Endothelial cell of umbilical vein (primary cell): ENCODE data around the gene APOL2. TPM values are rescaled to one million over a fixed set of nuclear protein-coding genes. Genes with fewer than 3 reads are reported as not detected.

Experiments
- BruUV-seq: library from RNA; stranded (reverse); fragments of 400-500 nt; replicated peaks from 2 replicates; lab custom pipeline; 2021; lab: Mats Ljungman, UMichigan
- CTCF ChIA-PET: fragments of 300-600, 350-600 bp; sonication (Branson Sonifier 250); formaldehyde crosslinking; loops from one replicate; lab custom pipeline; 2021; ENCODE audit warnings: antibody characterized with exemption, inconsistent platforms; lab: Charles Lee
- POLR2A ChIA-PET: fragments of 300-600, 350-600 bp; sonication (Branson Sonifier 250); formaldehyde crosslinking; loops from one replicate; lab custom pipeline; 2021; ENCODE audit warnings: antibody characterized with exemption, inconsistent platforms; lab: Charles Lee
- DNase-seq: peaks from one replicate; pipeline ENCODE4 v3.0.0-alpha.2; 2011; ENCODE audit warnings: low read depth, low spot score
- FAIRE-seq: peaks from 2 replicates; lab custom pipeline; 2011; peaks lifted over from hg19 to GRCh38; lab: Jason Lieb, UNC
- H2AFZ ChIP-seq: 2 replicates; pipeline ENCODE4 v1.6.0; 2012; ENCODE audit warnings: low read depth, low read length, control low read depth, inconsistent platforms
- H3K27ac ChIP-seq: 2 replicates; pipeline ENCODE4 v1.5.1; 2011; ENCODE audit warnings: low read depth, mild to moderate bottlenecking, control low read depth, low read length, moderate library complexity; ENCODE audit not compliant: insufficient read depth
- H3K27me3 ChIP-seq, 2 experiments: 2 replicates each; pipeline versions ENCODE4 v1.6.0 to v1.6.1; 2011; ENCODE audit warnings: low read length in 2 of 2, mixed read lengths in 1 of 2; ENCODE audit not compliant: control insufficient read depth in 2 of 2, insufficient read depth in 2 of 2
- H3K36me3 ChIP-seq, 2 experiments: 2 replicates in 1 of 2; 3 replicates in 1 of 2; pipeline ENCODE4 v1.5.1; 2011; ENCODE audit warnings: low read length in 2 of 2, mild to moderate bottlenecking in 1 of 2, moderate library complexity in 1 of 2; ENCODE audit not compliant: control insufficient read depth in 2 of 2, insufficient read depth in 2 of 2; ENCODE audit errors: extremely low read depth in 1 of 2
- H3K4me1 ChIP-seq: 3 replicates; pipeline ENCODE4 v1.5.1; 2011; ENCODE audit warnings: mild to moderate bottlenecking, low read length; ENCODE audit not compliant: control insufficient read depth, insufficient read depth; ENCODE audit errors: extremely low read depth
- H3K4me2 ChIP-seq: 2 replicates; pipeline ENCODE4 v1.6.1; 2011; ENCODE audit warnings: low read length, control low read depth, mixed read lengths; ENCODE audit not compliant: insufficient read depth
- H3K4me3 ChIP-seq, 3 experiments: fragments of 200-600 bp in 1 of 3; sonication (generic), shearing (Covaris generic) in 1 of 3; replicated peaks in 1 of 3; 2 replicates each; pipeline ENCODE4 v1.5.1; 2011 to 2016; ENCODE audit warnings: control low read depth in 3 of 3, low read length in 3 of 3, mild to moderate bottlenecking in 2 of 3, inconsistent platforms in 1 of 3, low read depth in 1 of 3, moderate library complexity in 1 of 3; ENCODE audit not compliant: insufficient read depth in 1 of 3
- H3K79me2 ChIP-seq: 2 replicates; pipeline ENCODE4 v1.6.0; 2012; ENCODE audit warnings: low read length, inconsistent platforms; ENCODE audit not compliant: control insufficient read depth, insufficient read depth
- H3K9ac ChIP-seq: replicated peaks from 2 replicates; pipeline ENCODE3; 2011; ENCODE audit warnings: low read length, control low read depth; ENCODE audit not compliant: insufficient read depth; ENCODE audit errors: extremely low read depth
- H3K9me1 ChIP-seq: replicated peaks from 3 replicates; pipeline ENCODE4 v1.6.0; 2011; ENCODE audit warnings: mild to moderate bottlenecking, low read length; ENCODE audit not compliant: control insufficient read depth, insufficient read depth; ENCODE audit errors: extremely low read depth
- H3K9me3 ChIP-seq: replicated peaks from 2 replicates; pipeline ENCODE4 v1.5.1; 2012; ENCODE audit warnings: low read length, inconsistent platforms; ENCODE audit not compliant: control insufficient read depth, insufficient read depth
- H4K20me1 ChIP-seq: replicated peaks from 2 replicates; pipeline ENCODE3; 2011; ENCODE audit warnings: mild to moderate bottlenecking, low read length; ENCODE audit not compliant: control insufficient read depth, insufficient read depth; ENCODE audit errors: extremely low read depth
- CTCF ChIP-seq, 2 donors: IDR thresholded peaks; 1 replicate in 1 of 2; 2 replicates in 1 of 2; pipeline ENCODE4 v1.5.1; 2011; ENCODE audit warnings: low read length in 2 of 2, mild to moderate bottlenecking in 2 of 2, moderate library complexity in 2 of 2, control low read depth in 1 of 2, inconsistent platforms in 1 of 2, low read depth in 1 of 2; ENCODE audit not compliant: insufficient read depth in 1 of 2; ENCODE audit errors: extremely low read depth in 1 of 2
- EZH2 ChIP-seq: IDR thresholded peaks from 2 replicates; pipeline ENCODE4 v1.6.1; 2012; ENCODE audit warnings: borderline replicate concordance, low read depth, mild to moderate bottlenecking, moderate library complexity, low read length, inconsistent platforms; ENCODE audit not compliant: severe bottlenecking
- FOS ChIP-seq: IDR thresholded peaks from 2 replicates; pipeline ENCODE4 v1.6.1; 2011; ENCODE audit warnings: mild to moderate bottlenecking, low read length, moderate library complexity, borderline replicate concordance; ENCODE audit not compliant: insufficient read depth
- GATA2 ChIP-seq: IDR thresholded peaks from 2 replicates; pipeline ENCODE4 v1.7.0; 2011; ENCODE audit warnings: low read depth, mild to moderate bottlenecking, moderate library complexity, mixed read lengths, low read length; ENCODE audit not compliant: insufficient read length, insufficient read depth
- JUN ChIP-seq: IDR thresholded peaks from 2 replicates; pipeline ENCODE4 v1.6.1; 2011; ENCODE audit warnings: borderline replicate concordance, low read depth; ENCODE audit not compliant: insufficient read length, insufficient read depth
- MAX ChIP-seq: IDR thresholded peaks from 2 replicates; pipeline ENCODE4 v1.6.1; 2011; ENCODE audit not compliant: insufficient read depth, insufficient read length
- MYC ChIP-seq: IDR thresholded peaks from one replicate; pipeline ENCODE4 v1.6.1; 2011; ENCODE audit warnings: mild to moderate bottlenecking, low read depth, low read length
- POLR2A ChIP-seq: IDR thresholded peaks from 2 replicates; pipeline ENCODE4 v1.6.1; 2012; ENCODE audit warnings: low read depth, mild to moderate bottlenecking, control low read depth, low read length
- POLR2AphosphoS5 ChIP-seq: IDR thresholded peaks from 2 replicates; pipeline ENCODE4 v1.6.1; 2012; ENCODE audit warnings: low read depth, mild to moderate bottlenecking, control low read depth, low read length, moderate library complexity; ENCODE audit not compliant: insufficient read depth
- dilution Hi-C: fragments of 300-500 bp; cut with MboI; formaldehyde crosslinking; loops from one replicate; pipeline ENCODE4 v1.15.0; 2019; ENCODE audit warnings: low sequenced_read_pairs; ENCODE audit not compliant: extremely low pct_ligation_motif_present
- intact Hi-C: fragments of 100-400 bp; cut with micrococcal nuclease; formaldehyde crosslinking; loops from one replicate; pipeline ENCODE4 v1.10.0; 2022
- polyA plus RNA-seq, 4 experiments: library from polyadenylated mRNA; depleted of rRNA in 3 of 4; stranded (reverse) in 3 of 4; unstranded in 1 of 4; fragments of >200 nt; gene quantifications; 2 replicates each; pipeline versions ENCODE4 v1.2.1 to v1.2.3, GENCODE V29; 2011 to 2012; ENCODE audit warnings: missing spikeins in 1 of 4
- total RNA-seq: library from RNA; stranded (reverse); gene quantifications from 2 replicates; pipeline ENCODE4 v1.2.3, GENCODE V29; 2021

APOL2 gene
- total and polyA plus RNA-seq, 2 donors (not counting 3 experiments of a cell fraction or from before 2014, with no cell fraction given): 16.9 to 37.6 TPM

- TF ChIP-seq POLR2AphosphoS5 (no peak), GATA2 (no peak), MAX (no peak), EZH2 (no peak), FOS (no peak), JUN (no peak), MYC (no peak), POLR2A (no peak), CTCF (IDR thresholded peaks at IDR 0.05; ENCODE audit: extremely low read depth in 1 of 2, insufficient read depth in 1 of 2, low read depth in 1 of 2, low read length in 2 of 2) (no peak)
- POLR2A ChIA-PET: no interaction called here
- H3K9me1 ChIP-seq: no peaks in the 10 kb centered on the region
- H3K36me3 ChIP-seq: no peaks in the 10 kb centered on the region
- no peak overlapping the region for H2AFZ ChIP-seq
- H3K79me2 ChIP-seq: no peaks in the 10 kb centered on the region
- dilution Hi-C loops (no loop called here), intact Hi-C loops (no loop called here)
- H3K4me3 ChIP-seq: no peak overlapping the region
- peaks cover 24 to 30% of the 10 kb centered on the region in 2 experiments for H3K27me3 ChIP-seq
- no peaks in the 10 kb centered on the region for H3K9me3 ChIP-seq
- CTCF ChIA-PET: interaction anchor here (2.2 kb wide), 1 partner anchor 20 kb away, joined by 9 read pairs; the partner anchor contains the start of gene APOL2
- no peak overlapping the region for H3K27ac ChIP-seq
- FAIRE-seq (no peak), DNase-seq (no peak)
- H4K20me1 ChIP-seq: no peaks in the 10 kb centered on the region
- no peak overlapping the region for H3K9ac ChIP-seq
- H3K4me2 ChIP-seq: no peak overlapping the region
- H3K4me1 ChIP-seq: peaks cover 4% of the 10 kb centered on the region
- no TSS peak for BruUV-seq
Observed at GRCh38 chr22:36218648-36219193, 20.6 kb downstream of the APOL2 start.
